ENCODE results near the gene DAAM1.

DNA sequence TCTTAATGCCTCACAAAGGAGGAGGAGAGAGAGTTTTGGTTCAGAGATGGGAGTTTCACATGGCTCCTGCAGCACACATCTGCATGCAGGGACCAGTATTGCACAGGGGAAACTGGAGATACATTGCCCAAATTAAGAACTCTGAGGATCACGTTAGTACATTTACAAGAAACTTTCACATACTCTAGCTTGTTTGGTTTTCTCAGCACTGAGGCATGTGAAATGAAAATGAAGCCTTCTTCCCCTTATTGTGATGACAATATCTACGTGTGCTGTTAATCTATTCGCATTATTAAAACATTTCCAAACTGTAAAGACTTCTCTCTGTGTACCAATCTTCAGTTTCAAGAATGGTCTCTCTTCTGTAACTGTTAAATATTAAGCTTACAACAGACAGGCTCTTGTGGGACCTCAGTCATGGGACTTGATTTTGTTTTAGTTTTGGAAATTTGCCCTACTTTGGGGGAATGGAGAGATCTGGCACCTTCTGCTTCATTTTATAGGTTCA, 124.7 kb downstream of the DAAM1 start:
- TF ChIP-seq, protein P1, sequence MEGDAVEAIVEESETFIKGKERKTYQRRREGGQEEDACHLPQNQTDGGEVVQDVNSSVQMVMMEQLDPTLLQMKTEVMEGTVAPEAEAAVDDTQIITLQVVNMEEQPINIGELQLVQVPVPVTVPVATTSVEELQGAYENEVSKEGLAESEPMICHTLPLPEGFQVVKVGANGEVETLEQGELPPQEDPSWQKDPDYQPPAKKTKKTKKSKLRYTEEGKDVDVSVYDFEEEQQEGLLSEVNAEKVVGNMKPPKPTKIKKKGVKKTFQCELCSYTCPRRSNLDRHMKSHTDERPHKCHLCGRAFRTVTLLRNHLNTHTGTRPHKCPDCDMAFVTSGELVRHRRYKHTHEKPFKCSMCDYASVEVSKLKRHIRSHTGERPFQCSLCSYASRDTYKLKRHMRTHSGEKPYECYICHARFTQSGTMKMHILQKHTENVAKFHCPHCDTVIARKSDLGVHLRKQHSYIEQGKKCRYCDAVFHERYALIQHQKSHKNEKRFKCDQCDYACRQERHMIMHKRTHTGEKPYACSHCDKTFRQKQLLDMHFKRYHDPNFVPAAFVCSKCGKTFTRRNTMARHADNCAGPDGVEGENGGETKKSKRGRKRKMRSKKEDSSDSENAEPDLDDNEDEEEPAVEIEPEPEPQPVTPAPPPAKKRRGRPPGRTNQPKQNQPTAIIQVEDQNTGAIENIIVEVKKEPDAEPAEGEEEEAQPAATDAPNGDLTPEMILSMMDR (conservative IDR thresholded peaks at IDR 0.05; ENCODE audit: low read length): no peak
- no peak for TF ChIP-seq EZH2phosphoT487 (IDR thresholded peaks at IDR 0.05; ENCODE audit: borderline replicate concordance)
